Testis (tissue), 2 donors: ENCODE results near the gene NHSL2.

ENCODE experiments used
- POLR2A ChIP-seq: fragments of 450-650 bp; IDR thresholded peaks from one replicate; pipeline ENCODE4 v1.6.1; 2017; ENCODE audit warnings: antibody characterized with exemption, mild to moderate bottlenecking, moderate library complexity
- TF ChIP-seq, protein P1 (sequence below), 3 experiments: fragments of 450-650 bp in 2 of 3; fragments of 200-600 bp in 1 of 3; sonication (generic) in 1 of 3; IDR thresholded peaks; one replicate each; pipeline ENCODE4 v1.5.1; 2016 to 2019; ENCODE audit warnings: antibody characterized with exemption in 3 of 3, mild to moderate bottlenecking in 2 of 3, moderate library complexity in 1 of 3

GRCh38 chrX:71912156-71912555 lies 1.5 kb downstream of the NHSL2 start:
- TF ChIP-seq, protein P1, sequence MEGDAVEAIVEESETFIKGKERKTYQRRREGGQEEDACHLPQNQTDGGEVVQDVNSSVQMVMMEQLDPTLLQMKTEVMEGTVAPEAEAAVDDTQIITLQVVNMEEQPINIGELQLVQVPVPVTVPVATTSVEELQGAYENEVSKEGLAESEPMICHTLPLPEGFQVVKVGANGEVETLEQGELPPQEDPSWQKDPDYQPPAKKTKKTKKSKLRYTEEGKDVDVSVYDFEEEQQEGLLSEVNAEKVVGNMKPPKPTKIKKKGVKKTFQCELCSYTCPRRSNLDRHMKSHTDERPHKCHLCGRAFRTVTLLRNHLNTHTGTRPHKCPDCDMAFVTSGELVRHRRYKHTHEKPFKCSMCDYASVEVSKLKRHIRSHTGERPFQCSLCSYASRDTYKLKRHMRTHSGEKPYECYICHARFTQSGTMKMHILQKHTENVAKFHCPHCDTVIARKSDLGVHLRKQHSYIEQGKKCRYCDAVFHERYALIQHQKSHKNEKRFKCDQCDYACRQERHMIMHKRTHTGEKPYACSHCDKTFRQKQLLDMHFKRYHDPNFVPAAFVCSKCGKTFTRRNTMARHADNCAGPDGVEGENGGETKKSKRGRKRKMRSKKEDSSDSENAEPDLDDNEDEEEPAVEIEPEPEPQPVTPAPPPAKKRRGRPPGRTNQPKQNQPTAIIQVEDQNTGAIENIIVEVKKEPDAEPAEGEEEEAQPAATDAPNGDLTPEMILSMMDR (IDR thresholded peaks at IDR 0.05): no peak
- no peak for TF ChIP-seq POLR2A
